ENCODE data around the gene PRKN. TPM values are rescaled to one million over a fixed set of nuclear protein-coding genes. Genes with fewer than 3 reads are reported as not detected.

The PRKN gene
- total RNA-seq, 4 donors from 2014 or later: 5.5 to 17.9 (median 6.8) TPM

GRCh38 chr6:162364488-162364887, 363.1 kb downstream of the PRKN start:
- H3K9me3 ChIP-seq: no peaks in the 10 kb centered on the region
- H3K4me3 ChIP-seq: no peak overlapping the region
- 90 to 92% methylated on average over 4 of the region's 4 CpGs for WGBS, 2 donors
- H3K4me1 ChIP-seq: no peaks in the 10 kb centered on the region
- peaks cover 0 to 5% (median 0%) of the 10 kb centered on the region in 3 donors for H3K36me3 ChIP-seq
- no peaks in the 10 kb centered on the region for H3K27me3 ChIP-seq
- no peak for DNase-seq (ENCODE audit: low spot score in 2 of 2)
- no peak for TF ChIP-seq EP300 (IDR thresholded peaks at IDR 0.05)
- H3K27ac ChIP-seq: no peak overlapping the region

- Histone ChIP-seq H3K27ac (no peak overlapping the region), H3K4me3 (no peak overlapping the region), H3K4me1 (no peaks in the 10 kb centered on the region), H3K36me3 (peaks cover 0 to 5% (median 0%) of the 10 kb centered on the region in 3 donors), H3K9me3 (no peaks in the 10 kb centered on the region), H3K27me3 (no peaks in the 10 kb centered on the region)
- TF ChIP-seq EP300 (IDR thresholded peaks at IDR 0.05) (no peak), POLR2A (IDR thresholded peaks at IDR 0.05) (no peak)
- TF ChIP-seq, protein P1, sequence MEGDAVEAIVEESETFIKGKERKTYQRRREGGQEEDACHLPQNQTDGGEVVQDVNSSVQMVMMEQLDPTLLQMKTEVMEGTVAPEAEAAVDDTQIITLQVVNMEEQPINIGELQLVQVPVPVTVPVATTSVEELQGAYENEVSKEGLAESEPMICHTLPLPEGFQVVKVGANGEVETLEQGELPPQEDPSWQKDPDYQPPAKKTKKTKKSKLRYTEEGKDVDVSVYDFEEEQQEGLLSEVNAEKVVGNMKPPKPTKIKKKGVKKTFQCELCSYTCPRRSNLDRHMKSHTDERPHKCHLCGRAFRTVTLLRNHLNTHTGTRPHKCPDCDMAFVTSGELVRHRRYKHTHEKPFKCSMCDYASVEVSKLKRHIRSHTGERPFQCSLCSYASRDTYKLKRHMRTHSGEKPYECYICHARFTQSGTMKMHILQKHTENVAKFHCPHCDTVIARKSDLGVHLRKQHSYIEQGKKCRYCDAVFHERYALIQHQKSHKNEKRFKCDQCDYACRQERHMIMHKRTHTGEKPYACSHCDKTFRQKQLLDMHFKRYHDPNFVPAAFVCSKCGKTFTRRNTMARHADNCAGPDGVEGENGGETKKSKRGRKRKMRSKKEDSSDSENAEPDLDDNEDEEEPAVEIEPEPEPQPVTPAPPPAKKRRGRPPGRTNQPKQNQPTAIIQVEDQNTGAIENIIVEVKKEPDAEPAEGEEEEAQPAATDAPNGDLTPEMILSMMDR (IDR thresholded peaks at IDR 0.05): no peak
- 88% methylated on average over 4 of the region's 4 CpGs for WGBS, 2 donors
- no peak for DNase-seq (ENCODE audit: low spot score in 2 of 2)
Measured at GRCh38 chr6:162363757-162364156, 363.8 kb downstream of the PRKN start.

DNA sequence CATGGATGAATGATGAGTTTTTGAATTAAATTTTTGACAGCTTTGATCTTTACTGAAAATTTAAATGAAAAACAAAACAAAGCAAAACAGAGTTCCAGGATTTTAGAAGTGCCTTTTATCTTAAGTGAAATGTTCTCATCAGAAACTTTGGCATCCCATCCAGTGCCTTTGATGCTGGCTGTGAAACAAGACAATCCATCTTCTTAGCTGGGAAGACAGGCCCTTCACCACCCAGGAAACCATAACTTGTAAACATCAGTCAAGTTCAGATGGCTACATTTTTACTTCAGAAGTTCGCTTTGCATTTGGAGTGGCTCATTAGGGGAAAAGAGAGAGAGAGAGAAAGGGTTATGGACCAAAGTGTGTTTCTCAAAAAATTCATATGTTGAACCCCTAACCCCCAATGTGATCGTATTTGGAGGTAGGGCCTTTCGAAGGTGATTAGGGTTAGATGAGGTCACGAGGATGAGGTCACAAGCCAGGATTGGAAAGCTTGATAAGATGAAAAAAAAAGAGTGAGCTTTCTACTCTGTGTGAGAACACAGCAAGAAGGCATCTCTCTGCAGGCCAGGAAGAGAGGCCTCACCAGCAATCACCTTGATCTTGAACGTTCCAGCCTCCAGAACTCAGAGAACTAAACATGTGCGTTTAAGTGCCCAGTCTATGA, 366.5 kb downstream of the PRKN start:
- TF ChIP-seq POLR2A (IDR thresholded peaks at IDR 0.05): no peak
- TF ChIP-seq, protein P1 (IDR thresholded peaks at IDR 0.05): no peak
- TF ChIP-seq EP300 (IDR thresholded peaks at IDR 0.05): no peak
- Histone ChIP-seq H3K27me3 (no peaks in the 10 kb centered on the region), H3K4me3 (no peak overlapping the region), H3K9me3 (no peaks in the 10 kb centered on the region), H3K4me1 (no peaks in the 10 kb centered on the region), H3K36me3 (no peaks in the 10 kb centered on the region), H3K27ac (no peak overlapping the region)
- 84 to 85% methylated on average over 6 of the region's 6 CpGs for WGBS, 2 donors
- no peak for DNase-seq (ENCODE audit: low spot score in 2 of 2)

DNA sequence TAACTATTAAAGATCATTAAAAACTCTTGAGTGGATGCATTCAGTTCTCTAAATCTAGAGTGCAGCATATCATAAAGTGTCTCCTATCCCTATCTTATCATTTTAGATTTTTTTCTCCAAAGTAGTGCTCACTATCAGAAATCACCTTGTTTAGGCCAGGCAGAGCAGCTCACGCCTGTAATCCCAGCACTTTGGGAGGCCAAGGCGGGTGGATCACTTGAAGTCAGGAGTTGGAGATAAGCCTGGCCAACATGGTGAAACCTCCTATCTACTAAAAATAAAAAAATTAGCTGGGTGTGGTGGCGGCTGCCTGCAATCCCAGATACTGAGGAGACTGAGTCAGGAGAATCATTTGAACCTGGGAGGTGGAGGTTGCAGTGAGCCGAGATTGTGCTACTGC, 368.9 kb downstream of the PRKN start:
- H3K36me3 ChIP-seq: no peaks in the 10 kb centered on the region
- no peaks in the 10 kb centered on the region for H3K27me3 ChIP-seq
- DNase-seq (ENCODE audit: low spot score in 2 of 2): no peak
- no peak overlapping the region for H3K4me3 ChIP-seq
- H3K4me1 ChIP-seq: no peaks in the 10 kb centered on the region
- no peak overlapping the region for H3K27ac ChIP-seq
- WGBS, 2 donors: 93 to 96% methylated on average over 4 of the region's 4 CpGs
- TF ChIP-seq POLR2A (IDR thresholded peaks at IDR 0.05): no peak
- TF ChIP-seq EP300 (IDR thresholded peaks at IDR 0.05): no peak
- TF ChIP-seq, protein P1 (IDR thresholded peaks at IDR 0.05): no peak
- H3K9me3 ChIP-seq: no peaks in the 10 kb centered on the region

DNA sequence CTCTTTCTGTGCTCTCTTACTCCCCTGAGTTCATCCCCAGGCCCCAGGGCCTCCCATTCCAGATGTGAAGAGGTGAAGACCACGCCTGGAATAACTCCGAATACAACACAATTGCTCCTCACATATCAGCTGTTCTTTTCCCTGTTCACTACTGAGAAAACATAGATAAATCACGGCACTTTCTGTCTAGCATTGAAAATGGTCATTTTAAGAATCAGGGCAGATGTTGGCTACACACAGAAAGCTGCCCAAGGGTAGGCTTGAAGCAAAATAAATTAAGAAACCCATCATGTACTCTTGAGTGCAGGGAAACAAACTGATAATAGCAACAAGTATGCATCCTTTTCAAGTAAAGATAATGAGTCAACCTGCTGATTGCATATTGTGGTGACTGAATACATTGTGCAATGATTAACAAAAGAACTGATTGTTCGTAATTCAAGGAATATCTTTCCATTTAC, 382.5 kb downstream of the PRKN start:
- H3K36me3 ChIP-seq: no peaks in the 10 kb centered on the region
- peaks cover 0 to 3% (median 0%) of the 10 kb centered on the region in 4 donors for H3K9me3 ChIP-seq
- no peak for DNase-seq (ENCODE audit: low spot score in 2 of 2)
- peaks cover 0 to 13% (median 6%) of the 10 kb centered on the region in 4 donors for H3K4me1 ChIP-seq
- no peak overlapping the region for H3K27ac ChIP-seq
- no peak overlapping the region for H3K4me3 ChIP-seq
- H3K27me3 ChIP-seq: no peaks in the 10 kb centered on the region
- WGBS, 2 donors: 49 to 62% methylated on average over 4 of the region's 4 CpGs
- TF ChIP-seq POLR2A (IDR thresholded peaks at IDR 0.05): no peak
- no peak for TF ChIP-seq EP300 (IDR thresholded peaks at IDR 0.05)
- TF ChIP-seq, protein P1 (IDR thresholded peaks at IDR 0.05): no peak

Measured in tibial nerve (tissue), 4 donors.